Measurements from ENCODE around the gene CTSE. TPM values are rescaled to one million over a fixed set of nuclear protein-coding genes. Genes with fewer than 3 reads are reported as not detected.

CTSE gene
- total and polyA plus RNA-seq, 9 of the 15 experiments (the other 6 are each of a cell fraction or from before 2014, with no cell fraction given), result 0.04 to 0.18 (median 0.09) TPM; not detected in 4

DNA sequence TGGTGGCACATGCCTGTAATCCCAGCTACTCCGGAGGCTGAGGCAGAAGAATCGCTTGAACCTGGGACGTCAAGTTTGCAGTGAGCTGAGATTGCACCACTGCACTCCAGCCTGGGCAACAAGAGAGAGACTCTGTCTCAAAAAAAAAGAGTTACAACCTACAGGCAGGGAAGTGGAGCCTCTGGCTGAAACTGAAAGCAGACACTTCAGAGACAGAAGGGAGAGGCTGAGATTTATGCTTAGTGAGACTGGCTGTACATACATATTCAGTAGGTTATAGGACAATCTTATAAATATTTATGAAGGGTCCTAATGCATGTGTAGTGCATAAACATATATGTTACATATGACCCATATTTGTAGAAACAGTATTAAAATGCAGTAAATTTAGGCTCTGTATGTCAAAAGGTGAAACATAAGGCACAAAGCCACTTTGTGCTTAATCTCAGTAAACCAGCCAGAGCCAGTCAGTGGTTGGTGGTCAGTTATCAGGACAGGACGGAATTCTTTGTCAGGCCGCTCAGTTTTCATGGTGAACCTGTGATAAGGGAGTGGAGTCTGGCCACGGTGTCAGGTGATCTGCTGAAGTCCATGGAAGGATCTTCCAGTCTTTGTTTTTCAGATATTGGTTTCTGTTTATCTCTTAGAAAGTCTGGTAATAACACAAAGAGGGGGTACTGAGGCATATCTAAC, 42.9 kb upstream of the CTSE start (continued):
- TF ChIP-seq ZNF778 (CRISPR knock-in tag; IDR thresholded peaks at IDR 0.05) (no peak), TEAD1 (CRISPR knock-in tag; IDR thresholded peaks at IDR 0.05) (peak; percentile 91 to 96; a peak in 3 of 4 replicates), MEF2A (IDR thresholded peaks at IDR 0.05; ENCODE audit: control insufficient read depth, low read depth, low read length) (no peak), ZNF644 (tag; IDR thresholded peaks at IDR 0.05; ENCODE audit: low read depth) (peak; percentile 80; the same call in 1 of the 2 replicates), ARID3B (CRISPR knock-in tag; IDR thresholded peaks at IDR 0.05; ENCODE audit: borderline replicate concordance) (no peak), ZFP36 (IDR thresholded peaks at IDR 0.05; ENCODE audit: low read depth, low read length, partially characterized antibody) (no peak), MCM7 (IDR thresholded peaks at IDR 0.05) (no peak), NRF1 (conservative IDR thresholded peaks at IDR 0.05 in 1 of 2, IDR thresholded peaks at IDR 0.05 in 1 of 2) (no peak), RAD21 (CRISPR knock-in tag; conservative IDR thresholded peaks at IDR 0.05 in 1 of 2, IDR thresholded peaks at IDR 0.05 in 1 of 2) (no peak), U2AF1 (optimal IDR thresholded peaks at IDR 0.05; ENCODE audit: low read depth, low read length) (no peak), SMARCA4 (IDR thresholded peaks at IDR 0.05) (peak; percentile 74; the same call in 1 of the 2 replicates), MEIS2 (IDR thresholded peaks at IDR 0.05; ENCODE audit: partially characterized antibody) (peak; percentile 61), CBX8 (IDR thresholded peaks at IDR 0.05; ENCODE audit: borderline replicate concordance, extremely low read depth, low read depth, low read length, poor library complexity, severe bottlenecking) (no peak)
- TF ChIP-seq, protein P1, sequence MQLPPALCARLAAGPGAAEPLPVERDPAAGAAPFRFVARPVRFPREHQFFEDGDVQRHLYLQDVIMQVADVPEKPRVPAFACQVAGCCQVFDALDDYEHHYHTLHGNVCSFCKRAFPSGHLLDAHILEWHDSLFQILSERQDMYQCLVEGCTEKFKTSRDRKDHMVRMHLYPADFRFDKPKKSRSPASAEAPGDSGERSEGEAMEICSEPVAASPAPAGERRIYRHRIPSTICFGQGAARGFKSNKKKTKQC (CRISPR knock-in tag; IDR thresholded peaks at IDR 0.05), result no peak
- TF ChIP-seq, protein P2, sequence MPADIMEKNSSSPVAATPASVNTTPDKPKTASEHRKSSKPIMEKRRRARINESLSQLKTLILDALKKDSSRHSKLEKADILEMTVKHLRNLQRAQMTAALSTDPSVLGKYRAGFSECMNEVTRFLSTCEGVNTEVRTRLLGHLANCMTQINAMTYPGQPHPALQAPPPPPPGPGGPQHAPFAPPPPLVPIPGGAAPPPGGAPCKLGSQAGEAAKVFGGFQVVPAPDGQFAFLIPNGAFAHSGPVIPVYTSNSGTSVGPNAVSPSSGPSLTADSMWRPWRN (IDR thresholded peaks at IDR 0.05; ENCODE audit: low read depth), result peak; percentile 80
- TF ChIP-seq, protein P3, sequence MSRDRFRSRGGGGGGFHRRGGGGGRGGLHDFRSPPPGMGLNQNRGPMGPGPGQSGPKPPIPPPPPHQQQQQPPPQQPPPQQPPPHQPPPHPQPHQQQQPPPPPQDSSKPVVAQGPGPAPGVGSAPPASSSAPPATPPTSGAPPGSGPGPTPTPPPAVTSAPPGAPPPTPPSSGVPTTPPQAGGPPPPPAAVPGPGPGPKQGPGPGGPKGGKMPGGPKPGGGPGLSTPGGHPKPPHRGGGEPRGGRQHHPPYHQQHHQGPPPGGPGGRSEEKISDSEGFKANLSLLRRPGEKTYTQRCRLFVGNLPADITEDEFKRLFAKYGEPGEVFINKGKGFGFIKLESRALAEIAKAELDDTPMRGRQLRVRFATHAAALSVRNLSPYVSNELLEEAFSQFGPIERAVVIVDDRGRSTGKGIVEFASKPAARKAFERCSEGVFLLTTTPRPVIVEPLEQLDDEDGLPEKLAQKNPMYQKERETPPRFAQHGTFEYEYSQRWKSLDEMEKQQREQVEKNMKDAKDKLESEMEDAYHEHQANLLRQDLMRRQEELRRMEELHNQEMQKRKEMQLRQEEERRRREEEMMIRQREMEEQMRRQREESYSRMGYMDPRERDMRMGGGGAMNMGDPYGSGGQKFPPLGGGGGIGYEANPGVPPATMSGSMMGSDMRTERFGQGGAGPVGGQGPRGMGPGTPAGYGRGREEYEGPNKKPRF (IDR thresholded peaks at IDR 0.05; ENCODE audit: low read depth, low read length), result no peak
